NCI-H1436 treated with DMSO at 0.1 percent for 48 hours (cell line): ENCODE measurements around the gene RTN4RL1.

Experiments used
- DNase-seq: peaks from one replicate; lab custom pipeline; 2025; lab: John Stamatoyannopoulos, UW

The RTN4RL1 gene

GRCh38 chr17:1948517-1948825 is 76.7 kb downstream of the RTN4RL1 start:
- DNase-seq, result no peak

GRCh38 chr17:1947743-1948516 is 77.2 kb downstream of the RTN4RL1 start:
- no peak for DNase-seq

- no peak for DNase-seq
These were observed 77.8 kb downstream of the RTN4RL1 start for GRCh38 chr17:1947229-1947742.

GRCh38 chr17:1946021-1946932 is 78.9 kb downstream of the RTN4RL1 start:
- no peak for DNase-seq

GRCh38 chr17:1945621-1946020 is 79.5 kb downstream of the RTN4RL1 start:
- no peak for DNase-seq

GRCh38 chr17:1943436-1943831 is 81.7 kb downstream of the RTN4RL1 start:
- no peak for DNase-seq

- no peak for DNase-seq
These were observed 82.3 kb downstream of the RTN4RL1 start for GRCh38 chr17:1942666-1943435.

- no peak for DNase-seq
These were observed 83.1 kb downstream of the RTN4RL1 start for GRCh38 chr17:1942066-1942365.

GRCh38 chr17:1941272-1942065 is 83.7 kb downstream of the RTN4RL1 start:
- DNase-seq, result no peak

- DNase-seq, result no peak
These were observed 84.3 kb downstream of the RTN4RL1 start for GRCh38 chr17:1940810-1941185.

- no peak for DNase-seq
These were observed 84.9 kb downstream of the RTN4RL1 start for GRCh38 chr17:1939981-1940809.

GRCh38 chr17:1937461-1937860 is 87.7 kb downstream of the RTN4RL1 start:
- no peak for DNase-seq

GRCh38 chr17:1936766-1937165 is 88.4 kb downstream of the RTN4RL1 start:
- no peak for DNase-seq

GRCh38 chr17:1934901-1935300 is 90.2 kb downstream of the RTN4RL1 start:
- DNase-seq, result no peak

- no peak for DNase-seq
These were observed 91.0 kb downstream of the RTN4RL1 start for GRCh38 chr17:1933875-1934715.

- DNase-seq, result no peak
These were observed 93.1 kb downstream of the RTN4RL1 start for GRCh38 chr17:1931844-1932579.

- no peak for DNase-seq
These were observed 94.8 kb downstream of the RTN4RL1 start for GRCh38 chr17:1930337-1930645.

GRCh38 chr17:1928976-1929375 is 96.2 kb downstream of the RTN4RL1 start:
- DNase-seq, result no peak

GRCh38 chr17:1920948-1921351 is 104.2 kb downstream of the RTN4RL1 start:
- DNase-seq, result no peak
